Epithelial cell of esophagus (primary cell): Measurements from ENCODE around the gene KLHDC8A.

Experiments used
- DNase-seq: peaks from one replicate; pipeline ENCODE4 v3.0.0; 2010; ENCODE audit warnings: low read depth
- H3K4me3 ChIP-seq: 2 replicates; pipeline ENCODE4 v1.5.1; 2011; ENCODE audit warnings: mild to moderate bottlenecking, low read length, control low read depth
- CTCF ChIP-seq: IDR thresholded peaks from 2 replicates; pipeline ENCODE4 v1.5.1; 2011; ENCODE audit warnings: low read depth, mild to moderate bottlenecking, low read length, control low read depth, inconsistent platforms; ENCODE audit not compliant: insufficient read depth; ENCODE audit errors: missing control alignments

Gene KLHDC8A

GRCh38 chr1:205375835-205376545 lies 19.3 kb upstream of the KLHDC8A start:
- no peak overlapping the region for H3K4me3 ChIP-seq
- peak; percentile 78 for DNase-seq
- TF ChIP-seq CTCF = no peak

GRCh38 chr1:205374210-205375078 lies 17.7 kb upstream of the KLHDC8A start:
- no peak overlapping the region for H3K4me3 ChIP-seq
- no peak for TF ChIP-seq CTCF
- DNase-seq = peak; percentile 85

GRCh38 chr1:205373798-205374175 lies 17.1 kb upstream of the KLHDC8A start:
- no peak for TF ChIP-seq CTCF
- no peak for DNase-seq
- no peak overlapping the region for H3K4me3 ChIP-seq

- no peak for DNase-seq
- H3K4me3 ChIP-seq = no peak overlapping the region
- no peak for TF ChIP-seq CTCF
These were observed 16.5 kb upstream of the KLHDC8A start for GRCh38 chr1:205373022-205373797.

- no peak for TF ChIP-seq CTCF
- H3K4me3 ChIP-seq = no peak overlapping the region
- DNase-seq = no peak
These were observed 15.3 kb upstream of the KLHDC8A start for GRCh38 chr1:205371871-205372660.

- no peak overlapping the region for H3K4me3 ChIP-seq
- no peak for TF ChIP-seq CTCF
- no peak for DNase-seq
These were observed 14.1 kb upstream of the KLHDC8A start for GRCh38 chr1:205370780-205371179.
